GM13976 (cell line): ENCODE results near the gene GFRA4.

Experiments
- DNase-seq: peaks from one replicate; pipeline ENCODE4 v3.0.0; 2012; ENCODE audit warnings: low spot score
- in situ Hi-C: fragments of 300-500 bp; cut with MboI; formaldehyde crosslinking; loops from one replicate; pipeline ENCODE4 v1.12.0; 2022; ENCODE audit warnings: low sequenced_read_pairs, mixed read lengths, inconsistent platforms; ENCODE audit not compliant: unreplicated experiment
- TF ChIP-seq, protein P1 (sequence below): IDR thresholded peaks from 2 replicates; pipeline ENCODE4 v1.5.1; 2012; ENCODE audit warnings: borderline replicate concordance, mild to moderate bottlenecking; ENCODE audit not compliant: insufficient read depth; ENCODE audit errors: extremely low read depth, missing control alignments, control extremely low read depth

GFRA4 gene

DNA sequence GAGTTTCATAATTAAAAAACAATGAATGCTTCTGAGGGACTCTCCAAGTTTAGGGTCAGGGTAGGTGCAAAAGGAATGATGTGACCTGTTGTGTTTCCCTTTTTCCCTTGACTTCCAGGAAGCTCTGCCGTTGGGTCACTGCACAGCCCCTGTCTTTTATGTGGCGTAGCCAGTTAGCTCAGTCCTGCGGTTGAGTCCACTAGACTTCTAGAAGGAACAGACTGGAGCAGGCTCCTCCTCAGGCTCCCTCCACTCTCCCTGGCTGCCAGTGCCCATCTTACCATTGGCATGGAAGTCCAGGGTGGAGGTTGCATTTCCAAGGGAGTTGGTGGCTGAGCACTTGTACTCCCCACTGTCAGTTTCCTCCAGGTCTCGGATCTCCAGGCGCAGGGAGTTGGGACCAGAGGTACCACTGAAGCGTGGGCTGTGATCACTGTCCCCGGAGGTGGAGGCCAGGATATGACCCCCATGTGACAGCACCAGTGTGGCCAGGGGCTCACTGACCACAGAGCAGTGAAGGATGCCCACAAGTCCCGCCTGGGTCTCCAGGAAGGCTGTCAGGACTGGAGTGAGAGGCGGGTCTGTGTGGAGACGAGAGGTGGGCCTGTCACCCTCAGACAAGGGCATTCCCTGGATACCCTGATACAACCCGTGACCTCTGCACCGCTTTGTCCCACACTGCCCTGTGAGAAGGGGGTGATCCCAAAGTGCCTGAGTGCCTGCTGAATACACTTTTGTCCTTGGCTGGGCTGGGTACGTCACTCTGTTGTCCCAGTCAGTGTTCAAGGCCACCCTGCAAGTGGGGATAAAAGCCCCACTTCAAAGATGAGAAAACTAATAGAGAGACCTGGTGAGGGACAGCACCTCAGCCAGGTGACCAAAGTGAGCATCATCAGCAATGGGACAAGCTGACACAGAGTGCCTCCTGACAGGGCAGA, 38.1 kb upstream of the GFRA4 start:
- in situ Hi-C loops = no loop called here
- DNase-seq = no peak
- TF ChIP-seq, protein P1, sequence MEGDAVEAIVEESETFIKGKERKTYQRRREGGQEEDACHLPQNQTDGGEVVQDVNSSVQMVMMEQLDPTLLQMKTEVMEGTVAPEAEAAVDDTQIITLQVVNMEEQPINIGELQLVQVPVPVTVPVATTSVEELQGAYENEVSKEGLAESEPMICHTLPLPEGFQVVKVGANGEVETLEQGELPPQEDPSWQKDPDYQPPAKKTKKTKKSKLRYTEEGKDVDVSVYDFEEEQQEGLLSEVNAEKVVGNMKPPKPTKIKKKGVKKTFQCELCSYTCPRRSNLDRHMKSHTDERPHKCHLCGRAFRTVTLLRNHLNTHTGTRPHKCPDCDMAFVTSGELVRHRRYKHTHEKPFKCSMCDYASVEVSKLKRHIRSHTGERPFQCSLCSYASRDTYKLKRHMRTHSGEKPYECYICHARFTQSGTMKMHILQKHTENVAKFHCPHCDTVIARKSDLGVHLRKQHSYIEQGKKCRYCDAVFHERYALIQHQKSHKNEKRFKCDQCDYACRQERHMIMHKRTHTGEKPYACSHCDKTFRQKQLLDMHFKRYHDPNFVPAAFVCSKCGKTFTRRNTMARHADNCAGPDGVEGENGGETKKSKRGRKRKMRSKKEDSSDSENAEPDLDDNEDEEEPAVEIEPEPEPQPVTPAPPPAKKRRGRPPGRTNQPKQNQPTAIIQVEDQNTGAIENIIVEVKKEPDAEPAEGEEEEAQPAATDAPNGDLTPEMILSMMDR = no peak

DNA sequence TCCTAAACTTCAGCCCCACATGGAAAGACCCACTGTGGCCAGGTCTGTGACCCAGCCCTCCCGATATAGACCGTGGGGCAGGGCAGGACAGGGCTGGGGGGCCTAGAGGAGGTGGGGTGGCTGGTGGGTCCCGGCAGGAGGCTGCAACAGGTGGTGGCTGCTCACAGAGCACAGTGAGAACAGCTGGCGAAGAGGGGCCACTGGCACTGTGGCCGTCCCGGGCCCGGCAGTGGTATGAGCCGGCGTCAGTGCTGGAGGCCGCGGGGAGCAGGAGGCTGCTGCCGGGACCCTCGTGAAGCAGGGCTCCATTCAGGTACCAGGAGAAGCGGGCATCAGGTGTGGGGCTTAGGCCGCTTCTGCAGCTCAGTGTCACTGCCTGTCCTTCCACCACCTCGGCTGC, 35.8 kb upstream of the GFRA4 start:
- TF ChIP-seq, protein P1 = no peak
- in situ Hi-C loops = no loop called here
- no peak for DNase-seq

DNA sequence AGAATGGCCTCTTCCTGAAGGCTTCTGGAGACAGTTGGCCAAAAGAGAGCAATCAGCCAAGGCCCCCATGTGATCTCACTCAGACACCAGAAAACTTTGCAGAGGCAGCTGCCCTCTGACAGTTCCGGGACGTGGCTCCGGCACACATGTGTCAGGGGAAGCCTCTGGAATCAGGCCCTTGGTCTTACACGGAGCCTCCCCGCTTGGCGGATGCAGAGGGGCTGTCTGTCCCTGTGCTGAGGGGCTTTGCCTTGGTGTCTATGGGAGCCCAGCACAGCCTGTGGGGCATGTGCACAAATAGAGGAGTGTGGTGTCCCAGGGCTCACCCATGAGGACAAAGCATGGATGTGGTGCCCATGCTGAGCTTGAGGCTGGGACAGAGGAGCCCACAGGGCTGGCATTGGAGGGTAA, 35.4 kb upstream of the GFRA4 start:
- TF ChIP-seq, protein P1 = no peak
- DNase-seq = no peak
- in situ Hi-C loops = no loop called here

DNA sequence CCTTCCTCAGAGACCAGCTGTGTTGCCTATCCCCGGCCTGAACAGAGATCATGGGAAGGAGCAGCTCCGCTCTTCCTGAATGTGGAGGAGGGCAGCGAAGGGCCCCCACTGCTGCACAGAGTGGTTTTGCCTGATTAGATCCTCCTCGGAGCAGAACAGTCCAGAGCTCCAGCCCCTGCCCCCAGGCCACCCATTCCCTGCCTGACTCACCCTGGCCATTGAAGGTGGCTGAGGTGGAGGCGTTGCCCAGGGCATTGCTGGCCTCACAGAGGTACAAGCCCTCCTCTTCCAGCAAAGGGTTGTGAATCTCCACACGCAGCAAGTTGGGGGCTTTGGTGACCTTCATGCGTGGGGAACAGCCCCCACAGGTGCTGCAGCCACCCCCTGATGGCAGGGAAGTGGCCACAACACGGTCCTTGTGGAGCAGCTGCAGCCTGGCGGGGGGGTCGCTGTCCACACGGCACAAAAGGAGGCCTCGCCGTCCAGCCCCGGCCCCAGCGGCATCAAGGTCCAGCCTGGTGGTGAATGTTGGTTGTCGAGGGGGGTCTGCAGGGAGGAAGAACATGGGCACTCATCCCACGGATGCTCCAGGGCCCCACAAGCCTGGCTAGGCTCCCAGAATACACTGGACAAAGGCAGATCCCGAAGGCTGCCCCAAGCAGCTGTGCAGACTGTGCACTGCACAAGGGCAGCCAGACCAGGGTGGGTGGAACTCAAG, 34.5 kb upstream of the GFRA4 start:
- in situ Hi-C loops = no loop called here
- TF ChIP-seq, protein P1 = no peak
- DNase-seq = no peak

- no peak for DNase-seq
- in situ Hi-C loops = no loop called here
- TF ChIP-seq, protein P1 = no peak
Measured at GRCh38 chr20:3696745-3697587, 33.8 kb upstream of the GFRA4 start.

GRCh38 chr20:3696200-3696599, 33.0 kb upstream of the GFRA4 start:
- in situ Hi-C loops = no loop called here

More at GRCh38 chr20:3696200-3696599, 33.0 kb upstream of the GFRA4 start:
- TF ChIP-seq, protein P1 = no peak
- DNase-seq = no peak
